GM21576 (cell line): Measurements from ENCODE around the gene HOXC11.

Source experiments
- ATAC-seq: cut with Tn5 transposase; IDR thresholded peaks from one replicate; pipeline ENCODE4 v1.9.1; 2021; ENCODE audit warnings: mild to moderate bottlenecking, moderate library complexity; ENCODE audit not compliant: unreplicated experiment

HOXC11 gene

GRCh38 chr12:53972722-53973235 lies at the start of gene HOXC11:
TSS of gene HOXC11 (plus strand) at chr12:53973126. CDS start at chr12:53973242, 116 bp downstream.
- ATAC-seq: no peak

DNA sequence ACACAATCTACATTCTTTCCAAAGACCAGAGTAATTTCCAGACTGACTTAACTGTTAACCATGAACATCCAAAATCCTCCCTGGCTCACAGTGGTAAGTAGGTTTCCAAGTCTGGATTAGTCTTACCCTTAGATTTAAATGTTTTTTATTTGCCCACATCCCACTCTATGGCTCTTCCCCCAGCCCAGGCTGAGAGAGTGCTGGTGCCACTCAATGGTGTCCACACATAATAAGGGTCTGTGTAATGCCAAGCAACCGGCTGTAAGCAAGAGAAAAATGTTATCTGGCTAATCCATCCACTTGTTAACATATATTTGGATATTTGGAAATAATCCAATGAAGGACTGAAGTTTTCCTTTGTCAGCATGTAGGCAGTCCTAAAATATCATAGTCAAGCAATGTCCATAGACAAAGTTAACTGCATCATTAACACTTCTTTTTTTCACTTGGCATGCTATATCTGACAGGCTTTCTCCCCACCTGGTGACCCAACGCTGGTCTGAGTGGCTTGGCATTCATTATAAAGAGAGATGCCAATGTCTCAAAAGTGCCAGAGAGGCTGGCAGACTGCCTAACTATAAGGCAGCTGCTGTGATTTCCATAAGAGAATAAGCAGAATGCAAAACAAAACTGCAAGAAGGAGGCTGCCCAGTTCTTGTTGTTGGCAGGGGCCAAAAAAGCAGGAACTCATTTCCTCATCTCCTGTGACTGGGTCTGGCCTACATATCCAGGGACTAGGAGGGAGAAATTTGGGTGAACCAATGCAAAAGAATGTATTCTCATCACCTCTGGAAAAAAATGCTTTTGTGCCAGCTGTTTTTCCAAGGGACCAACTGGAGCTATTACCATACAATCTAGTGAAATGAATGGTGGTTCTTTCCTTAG lies 48.2 kb upstream of the HOXC11 start:
- no peak for ATAC-seq

- no peak for ATAC-seq
Measured at GRCh38 chr12:53927220-53928029, 45.5 kb upstream of the HOXC11 start.

DNA sequence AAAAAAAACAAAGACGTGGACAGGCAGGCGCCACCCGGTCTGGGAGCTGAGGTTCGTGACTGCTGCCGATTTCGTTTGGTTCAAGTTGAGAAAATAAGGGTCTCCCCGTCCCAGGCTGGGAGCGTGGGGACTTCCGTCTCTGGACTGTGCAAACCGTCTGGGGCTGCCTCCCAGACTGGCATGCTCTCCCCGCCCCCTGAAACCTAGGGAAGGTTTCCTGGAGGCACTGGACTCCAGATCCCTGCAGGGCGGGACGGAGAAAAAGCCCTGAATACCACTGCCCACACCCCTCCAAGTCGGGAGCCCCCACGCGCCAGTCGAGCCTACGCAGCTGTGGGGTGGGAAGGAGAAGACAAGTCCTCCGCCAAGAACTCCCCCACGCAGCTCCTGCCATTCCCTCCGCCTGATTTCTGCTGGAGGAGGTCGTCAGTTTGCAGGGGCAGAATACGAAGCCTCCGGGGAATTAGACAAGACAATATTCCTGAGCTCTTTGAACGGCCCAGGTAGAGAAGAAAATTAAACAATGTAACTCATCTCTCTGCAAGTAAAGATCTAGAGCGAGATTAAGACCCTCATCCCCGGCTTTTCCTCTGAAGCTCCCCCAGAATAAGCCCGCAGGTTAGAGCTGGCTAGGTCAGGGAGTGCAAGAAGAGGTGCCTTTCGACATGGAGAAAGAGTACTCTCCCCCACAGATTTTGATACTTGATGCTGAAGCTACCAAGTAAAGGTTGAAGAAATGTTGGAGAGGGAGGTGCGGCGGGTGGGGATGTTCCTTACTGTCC lies 44.7 kb upstream of the HOXC11 start:
- no peak for ATAC-seq

- no peak for ATAC-seq
Measured at GRCh38 chr12:53929527-53929926, 43.4 kb upstream of the HOXC11 start.

DNA sequence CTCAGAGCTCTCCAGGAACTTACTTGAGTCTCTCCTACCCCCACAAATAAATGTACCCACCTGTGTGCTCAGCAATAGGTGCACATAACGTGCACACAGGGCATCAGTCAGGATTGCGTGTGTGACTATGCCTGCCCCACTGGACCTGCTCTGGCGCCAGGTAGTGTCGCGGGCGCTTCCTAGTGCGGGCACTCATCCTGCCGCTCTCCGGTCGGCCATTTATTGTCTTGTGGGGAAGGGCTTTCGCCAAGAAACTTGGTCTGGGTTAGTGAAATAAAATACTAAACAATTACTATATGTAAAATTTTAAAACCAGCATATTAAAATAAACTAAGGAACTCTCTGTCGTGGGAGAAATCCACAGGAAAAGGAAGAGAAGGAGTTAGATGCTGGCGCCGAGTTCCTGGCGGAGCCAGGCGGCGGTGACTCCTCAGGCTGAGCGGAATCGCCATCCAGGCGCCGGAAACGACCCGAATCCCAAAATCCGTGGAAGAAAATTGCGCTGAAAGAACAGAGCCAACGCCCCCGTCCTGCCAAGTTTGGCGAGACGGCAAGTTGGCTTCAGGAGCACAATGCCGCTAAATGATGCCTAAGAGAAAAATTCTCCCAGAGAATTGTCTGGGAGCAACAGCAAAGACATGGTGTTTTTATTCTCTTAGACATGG lies 42.2 kb upstream of the HOXC11 start:
- ATAC-seq: no peak

GRCh38 chr12:53931844-53932581 lies 40.9 kb upstream of the HOXC11 start:
- ATAC-seq: no peak

- no peak for ATAC-seq
Measured at GRCh38 chr12:53932915-53933314, 40.0 kb upstream of the HOXC11 start.

- ATAC-seq: no peak
Measured at GRCh38 chr12:53935383-53936341, 37.3 kb upstream of the HOXC11 start.

DNA sequence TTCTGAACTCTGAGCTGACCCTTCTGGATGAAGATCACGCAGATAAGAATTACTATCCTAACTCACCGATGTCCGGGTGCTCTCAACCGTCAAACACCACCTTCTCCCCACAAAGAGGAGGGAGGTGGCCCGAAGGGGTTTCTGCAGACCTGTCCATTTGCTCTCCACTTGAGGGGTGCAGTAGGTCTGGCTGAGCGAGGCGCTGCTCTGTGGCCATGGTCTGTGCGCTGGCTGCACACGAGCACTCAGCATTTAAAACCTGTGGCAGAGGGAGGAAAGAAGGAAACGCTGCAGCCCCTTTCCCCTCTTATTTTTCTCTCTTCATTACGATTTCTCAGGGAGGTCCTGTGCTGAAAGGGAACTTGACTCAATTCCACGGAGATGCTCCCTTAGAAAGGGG lies 35.8 kb upstream of the HOXC11 start:
- ATAC-seq: no peak

GRCh38 chr12:53937596-53938325 lies 35.2 kb upstream of the HOXC11 start:
- ATAC-seq: no peak

DNA sequence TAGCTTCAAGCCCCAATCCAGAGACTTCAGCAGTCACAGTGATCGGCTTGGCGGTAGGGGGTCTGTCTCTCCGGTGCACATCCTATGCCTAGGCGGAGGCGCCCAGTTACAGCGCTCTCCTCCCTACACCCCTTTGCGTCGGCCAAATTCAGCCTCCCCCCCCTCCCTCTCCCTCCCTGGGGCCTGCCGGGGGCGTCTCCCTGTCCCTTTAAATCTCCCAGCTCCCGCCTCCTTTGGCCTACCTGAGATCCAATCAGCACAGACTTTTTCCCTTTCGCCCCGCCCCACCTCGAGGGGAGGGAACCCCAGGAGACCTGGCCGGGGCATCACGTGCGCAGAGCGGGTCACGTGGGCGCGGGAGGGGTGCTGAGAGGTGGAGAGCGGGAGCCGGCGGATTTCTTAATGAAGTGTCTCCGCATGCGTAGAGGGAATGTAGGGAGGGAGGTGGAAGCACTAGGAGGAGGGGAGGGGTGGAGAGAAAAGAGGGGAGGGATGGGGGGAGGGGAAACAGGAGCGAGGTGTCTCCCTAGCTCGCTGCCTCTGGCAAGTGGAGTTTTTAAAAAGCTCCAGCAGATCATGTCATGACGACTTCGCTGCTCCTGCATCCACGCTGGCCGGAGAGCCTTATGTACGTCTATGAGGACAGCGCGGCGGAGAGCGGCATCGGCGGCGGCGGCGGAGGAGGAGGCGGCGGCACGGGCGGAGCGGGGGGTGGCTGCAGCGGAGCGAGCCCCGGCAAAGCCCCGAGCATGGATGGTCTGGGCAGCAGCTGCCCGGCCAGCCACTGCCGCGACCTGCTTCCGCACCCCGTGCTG lies 34.4 kb upstream of the HOXC11 start, which contains the start of gene HOXC13:
TSS of gene HOXC13 (plus strand) at position 506 of the 815 bp plus-strand sequence. CDS start at position 582, 76 bp downstream.
- ATAC-seq: no peak

GRCh38 chr12:53939141-53940108 lies 33.5 kb upstream of the HOXC11 start:
- ATAC-seq: no peak

DNA sequence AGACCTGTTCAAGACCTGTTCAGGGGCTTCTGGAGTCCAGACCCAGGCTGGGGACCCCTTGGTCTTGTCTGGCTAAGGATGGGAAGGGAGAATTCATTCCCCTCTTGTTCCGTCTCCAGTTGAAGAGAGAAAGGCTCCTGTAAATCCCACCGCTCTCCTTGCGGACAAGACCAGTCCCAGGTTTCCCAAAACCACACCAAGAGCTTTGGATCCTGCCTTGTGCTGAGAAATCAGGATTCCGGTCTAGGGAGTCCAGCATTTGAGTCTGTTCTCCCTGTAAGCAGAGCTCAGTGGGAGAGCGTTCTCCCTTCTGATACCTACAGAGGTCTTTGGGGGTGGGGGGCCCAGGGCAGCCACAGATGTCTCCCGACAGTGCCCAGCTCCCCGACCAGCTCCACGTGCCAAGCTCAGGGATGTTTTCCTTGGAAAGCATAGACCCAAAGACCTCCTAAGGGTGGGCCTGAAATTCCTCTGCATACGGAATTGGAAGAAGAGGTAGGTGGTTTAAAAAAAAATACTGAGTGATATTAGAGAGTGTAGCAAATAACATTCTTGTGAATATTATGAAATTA lies 32.4 kb upstream of the HOXC11 start:
- no peak for ATAC-seq

GRCh38 chr12:53941187-53941586 lies 31.7 kb upstream of the HOXC11 start:
- no peak for ATAC-seq
